GM23338 (cell line): ENCODE measurements around the gene CLSTN2. TPM values are rescaled to one million over a fixed set of nuclear protein-coding genes. Genes with fewer than 3 reads are reported as not detected.

Experiments
- ATAC-seq: fragments of 200-7000 bp; cut with Tn5 transposase; 3 replicates; pipeline ENCODE4 v1.9.1; 2020
- DNase-seq: peaks from one replicate; pipeline ENCODE4 v3.0.0-alpha.2; 2015; ENCODE audit warnings: low spot score
- H2AFZ ChIP-seq: fragments of 200-600 bp; sonication (generic); 2 replicates; pipeline ENCODE4 v1.8.0; 2016; ENCODE audit warnings: antibody characterized with exemption, mild to moderate bottlenecking, moderate library complexity
- H3F3A ChIP-seq: fragments of 200-600 bp; sonication (generic); replicated peaks from 2 replicates; pipeline ENCODE4 v1.8.0; 2017; ENCODE audit warnings: antibody characterized with exemption, mixed run types, low read depth
- H3K27ac ChIP-seq: fragments of 200-600 bp; sonication (generic); 2 replicates; pipeline ENCODE4 v1.6.1; 2016; ENCODE audit warnings: low read depth
- H3K27me3 ChIP-seq: fragments of 200-600 bp; sonication (generic); 2 replicates; pipeline ENCODE4 v1.8.0; 2016; ENCODE audit warnings: mild to moderate bottlenecking, mixed run types, moderate library complexity; ENCODE audit not compliant: insufficient read depth
- H3K36me3 ChIP-seq: fragments of 200-600 bp; sonication (generic); 2 replicates; pipeline ENCODE4 v1.8.0; 2016; ENCODE audit warnings: mild to moderate bottlenecking; ENCODE audit not compliant: insufficient read depth
- H3K4me1 ChIP-seq: fragments of 200-600 bp; sonication (generic); 2 replicates; pipeline ENCODE4 v1.8.0; 2016; ENCODE audit warnings: mild to moderate bottlenecking, moderate library complexity; ENCODE audit not compliant: insufficient read depth
- H3K4me2 ChIP-seq: fragments of 200-600 bp; sonication (generic); 2 replicates; pipeline ENCODE4 v1.7.1; 2017; ENCODE audit warnings: mixed run types
- H3K4me3 ChIP-seq: fragments of 200-600 bp; sonication (generic); 2 replicates; pipeline ENCODE4 v1.6.1; 2016; ENCODE audit warnings: mixed run types
- H3K79me2 ChIP-seq: fragments of 200-600 bp; sonication (generic); replicated peaks from 2 replicates; pipeline ENCODE4 v1.8.0; 2017; ENCODE audit warnings: mild to moderate bottlenecking; ENCODE audit not compliant: insufficient read depth
- H3K9me2 ChIP-seq: fragments of 200-600 bp; sonication (generic); 2 replicates; pipeline ENCODE4 v1.8.0; 2017; ENCODE audit not compliant: insufficient read depth
- H4K20me1 ChIP-seq: fragments of 200-600 bp; sonication (generic); replicated peaks from 2 replicates; pipeline ENCODE4 v1.8.0; 2017; ENCODE audit warnings: mild to moderate bottlenecking; ENCODE audit not compliant: insufficient read depth
- H3K27ac Mint-ChIP-seq: 2 replicates; pipeline ENCODE4 v1.8.0; 2020; ENCODE audit warnings: inconsistent platforms, mild to moderate bottlenecking, moderate library complexity, mixed read lengths
- H3K27me3 Mint-ChIP-seq: 3 replicates; pipeline ENCODE4 v1.8.0; 2022; ENCODE audit warnings: low read depth, mild to moderate bottlenecking, moderate library complexity, mixed read lengths, inconsistent platforms; ENCODE audit not compliant: insufficient read depth, poor library complexity
- H3K36me3 Mint-ChIP-seq: 3 replicates; pipeline ENCODE4 v1.8.0; 2021; ENCODE audit warnings: low read depth, mild to moderate bottlenecking, inconsistent platforms, moderate library complexity, mixed read lengths
- H3K4me1 Mint-ChIP-seq: 3 replicates; pipeline ENCODE4 v1.8.0; 2020; ENCODE audit warnings: mild to moderate bottlenecking, inconsistent platforms, mixed read lengths
- H3K4me3 Mint-ChIP-seq: 3 replicates; pipeline ENCODE4 v1.8.0; 2021; ENCODE audit warnings: moderate library complexity, mild to moderate bottlenecking, inconsistent platforms, mixed read lengths
- H3K9me3 Mint-ChIP-seq: 3 replicates; pipeline ENCODE4 v1.8.0; 2020; ENCODE audit warnings: moderate library complexity, mild to moderate bottlenecking, inconsistent platforms, mixed read lengths
- CREB1 ChIP-seq: fragments of 250-450 bp; sonication (Bioruptor Pico); IDR thresholded peaks from 2 replicates; pipeline ENCODE4 v1.5.0; 2020; ENCODE audit warnings: low read depth, mild to moderate bottlenecking, moderate library complexity
- EZH2 ChIP-seq: fragments of 200-600 bp; sonication (generic); IDR thresholded peaks from one replicate; pipeline ENCODE4 v1.8.0; 2017; ENCODE audit warnings: antibody characterized with exemption, mild to moderate bottlenecking, low read depth; ENCODE audit not compliant: unreplicated experiment
- EZH2phosphoT487 ChIP-seq: fragments of 200-600 bp; sonication (generic); IDR thresholded peaks from one replicate; pipeline ENCODE4 v1.8.1; 2018; ENCODE audit warnings: antibody characterized with exemption; ENCODE audit not compliant: unreplicated experiment
- JUNB ChIP-seq: IDR thresholded peaks from one replicate; pipeline ENCODE4 v1.6.1; 2016; ENCODE audit warnings: antibody characterized with exemption; ENCODE audit not compliant: unreplicated experiment
- NANOG ChIP-seq: IDR thresholded peaks from 2 replicates; pipeline ENCODE4 v1.6.1; 2016; ENCODE audit warnings: antibody characterized with exemption, borderline replicate concordance
- STAT1 ChIP-seq: IDR thresholded peaks from one replicate; pipeline ENCODE4 v1.6.1; 2016; ENCODE audit warnings: antibody characterized with exemption; ENCODE audit not compliant: unreplicated experiment
- ZNF114 ChIP-seq: fragments of 250-450 bp; sonication (Bioruptor Pico); IDR thresholded peaks from 2 replicates; pipeline ENCODE4 v1.5.0; 2020; ENCODE audit warnings: mild to moderate bottlenecking, moderate library complexity
- ZNF331 ChIP-seq: fragments of 250-450 bp; sonication (Bioruptor Pico); IDR thresholded peaks from 2 replicates; pipeline ENCODE4 v1.5.0; 2020; ENCODE audit warnings: low read depth, mild to moderate bottlenecking, moderate library complexity
- polyA plus RNA-seq: library from polyadenylated mRNA; unstranded; fragments of >200 nt; fragmentation: Nextera tagmentation; extraction: Ambion mirVana; gene quantifications from 2 replicates; pipeline ENCODE4 v1.2.1, GENCODE V29; 2016
- total RNA-seq: library from RNA; depleted of rRNA; stranded (reverse); fragments of >200 nt; shearing (Covaris generic); gene quantifications from 2 replicates; pipeline ENCODE4 v1.2.3, GENCODE V29; 2014
- TF ChIP-seq, protein P1 (sequence below): IDR thresholded peaks from 2 replicates; pipeline ENCODE4 v1.6.1; 2016; ENCODE audit warnings: antibody characterized with exemption
- TF ChIP-seq, protein P2 (sequence below), 2 experiments: fragments of 200-600 bp in 1 of 2; sonication (generic) in 1 of 2; conservative IDR thresholded peaks; 2 replicates each; pipeline versions ENCODE4 v1.5.1 to v1.6.1; 2016 to 2017; ENCODE audit warnings: antibody characterized with exemption in 2 of 2, low read depth in 2 of 2, mild to moderate bottlenecking in 2 of 2, moderate library complexity in 1 of 2
- TF ChIP-seq, protein P3 (sequence below): IDR thresholded peaks from one replicate; pipeline ENCODE4 v1.6.1; 2018; ENCODE audit warnings: antibody characterized with exemption; ENCODE audit not compliant: unreplicated experiment
- TF ChIP-seq, protein P4 (sequence below): fragments of 250-450 bp; sonication (Bioruptor Pico); IDR thresholded peaks from 2 replicates; pipeline ENCODE4 v1.5.0; 2020; ENCODE audit warnings: mild to moderate bottlenecking, moderate library complexity

Gene CLSTN2
- total and polyA plus RNA-seq, 2 experiments from 2014 or later = 0.11 to 0.83 TPM

DNA sequence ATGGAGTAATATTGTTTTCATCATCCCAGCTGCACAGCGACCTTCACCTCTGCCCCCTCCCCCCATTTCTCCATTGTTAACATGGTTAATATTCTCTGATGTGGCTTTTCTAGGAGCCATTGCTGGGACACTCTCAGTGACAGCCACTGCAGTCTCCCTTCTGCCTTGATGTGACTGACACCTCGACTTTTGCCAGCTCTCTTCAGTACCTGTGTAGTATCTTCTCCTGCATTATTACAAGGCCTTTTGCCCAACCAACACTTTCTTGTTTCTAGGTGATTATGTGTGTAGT lies 179.8 kb downstream of the CLSTN2 start (continued):
- TF ChIP-seq, protein P1, sequence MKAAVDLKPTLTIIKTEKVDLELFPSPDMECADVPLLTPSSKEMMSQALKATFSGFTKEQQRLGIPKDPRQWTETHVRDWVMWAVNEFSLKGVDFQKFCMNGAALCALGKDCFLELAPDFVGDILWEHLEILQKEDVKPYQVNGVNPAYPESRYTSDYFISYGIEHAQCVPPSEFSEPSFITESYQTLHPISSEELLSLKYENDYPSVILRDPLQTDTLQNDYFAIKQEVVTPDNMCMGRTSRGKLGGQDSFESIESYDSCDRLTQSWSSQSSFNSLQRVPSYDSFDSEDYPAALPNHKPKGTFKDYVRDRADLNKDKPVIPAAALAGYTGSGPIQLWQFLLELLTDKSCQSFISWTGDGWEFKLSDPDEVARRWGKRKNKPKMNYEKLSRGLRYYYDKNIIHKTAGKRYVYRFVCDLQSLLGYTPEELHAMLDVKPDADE = no peak
- TF ChIP-seq, protein P2, sequence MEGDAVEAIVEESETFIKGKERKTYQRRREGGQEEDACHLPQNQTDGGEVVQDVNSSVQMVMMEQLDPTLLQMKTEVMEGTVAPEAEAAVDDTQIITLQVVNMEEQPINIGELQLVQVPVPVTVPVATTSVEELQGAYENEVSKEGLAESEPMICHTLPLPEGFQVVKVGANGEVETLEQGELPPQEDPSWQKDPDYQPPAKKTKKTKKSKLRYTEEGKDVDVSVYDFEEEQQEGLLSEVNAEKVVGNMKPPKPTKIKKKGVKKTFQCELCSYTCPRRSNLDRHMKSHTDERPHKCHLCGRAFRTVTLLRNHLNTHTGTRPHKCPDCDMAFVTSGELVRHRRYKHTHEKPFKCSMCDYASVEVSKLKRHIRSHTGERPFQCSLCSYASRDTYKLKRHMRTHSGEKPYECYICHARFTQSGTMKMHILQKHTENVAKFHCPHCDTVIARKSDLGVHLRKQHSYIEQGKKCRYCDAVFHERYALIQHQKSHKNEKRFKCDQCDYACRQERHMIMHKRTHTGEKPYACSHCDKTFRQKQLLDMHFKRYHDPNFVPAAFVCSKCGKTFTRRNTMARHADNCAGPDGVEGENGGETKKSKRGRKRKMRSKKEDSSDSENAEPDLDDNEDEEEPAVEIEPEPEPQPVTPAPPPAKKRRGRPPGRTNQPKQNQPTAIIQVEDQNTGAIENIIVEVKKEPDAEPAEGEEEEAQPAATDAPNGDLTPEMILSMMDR (conservative IDR thresholded peaks at IDR 0.05; ENCODE audit: low read depth in 2 of 2) = no peak
- no peak for TF ChIP-seq ZNF114 (CRISPR knock-in tag)
- no peak for TF ChIP-seq STAT1

DNA sequence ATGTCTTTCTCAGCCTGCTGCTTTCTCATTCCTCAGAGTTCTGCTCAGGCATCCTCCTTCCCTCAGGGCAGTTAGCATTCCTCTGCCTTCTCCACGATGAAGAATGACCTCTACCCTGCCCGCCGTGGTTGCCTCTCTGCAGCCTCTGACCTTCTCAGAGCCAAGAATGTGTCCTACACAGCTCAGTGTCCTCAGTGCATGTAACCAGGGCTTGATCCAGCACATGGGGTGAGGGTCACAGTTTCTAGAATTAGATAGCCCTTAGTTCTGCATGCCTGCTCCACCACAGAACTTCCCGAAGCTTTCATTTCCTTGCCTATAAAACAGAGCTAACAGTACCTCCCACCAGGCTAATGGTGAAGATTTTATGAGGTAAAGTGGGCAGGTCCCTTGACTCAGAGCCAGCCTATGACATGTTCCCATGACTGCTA lies 182.1 kb downstream of the CLSTN2 start:
- no peaks in the 10 kb centered on the region for H4K20me1 ChIP-seq
- no peak for ATAC-seq
- TF ChIP-seq EZH2 = no peak
- TF ChIP-seq, protein P1 = no peak
- no peak for TF ChIP-seq ZNF331 (CRISPR knock-in tag)
- no peak for TF ChIP-seq ZNF114 (CRISPR knock-in tag)
- TF ChIP-seq, protein P3, sequence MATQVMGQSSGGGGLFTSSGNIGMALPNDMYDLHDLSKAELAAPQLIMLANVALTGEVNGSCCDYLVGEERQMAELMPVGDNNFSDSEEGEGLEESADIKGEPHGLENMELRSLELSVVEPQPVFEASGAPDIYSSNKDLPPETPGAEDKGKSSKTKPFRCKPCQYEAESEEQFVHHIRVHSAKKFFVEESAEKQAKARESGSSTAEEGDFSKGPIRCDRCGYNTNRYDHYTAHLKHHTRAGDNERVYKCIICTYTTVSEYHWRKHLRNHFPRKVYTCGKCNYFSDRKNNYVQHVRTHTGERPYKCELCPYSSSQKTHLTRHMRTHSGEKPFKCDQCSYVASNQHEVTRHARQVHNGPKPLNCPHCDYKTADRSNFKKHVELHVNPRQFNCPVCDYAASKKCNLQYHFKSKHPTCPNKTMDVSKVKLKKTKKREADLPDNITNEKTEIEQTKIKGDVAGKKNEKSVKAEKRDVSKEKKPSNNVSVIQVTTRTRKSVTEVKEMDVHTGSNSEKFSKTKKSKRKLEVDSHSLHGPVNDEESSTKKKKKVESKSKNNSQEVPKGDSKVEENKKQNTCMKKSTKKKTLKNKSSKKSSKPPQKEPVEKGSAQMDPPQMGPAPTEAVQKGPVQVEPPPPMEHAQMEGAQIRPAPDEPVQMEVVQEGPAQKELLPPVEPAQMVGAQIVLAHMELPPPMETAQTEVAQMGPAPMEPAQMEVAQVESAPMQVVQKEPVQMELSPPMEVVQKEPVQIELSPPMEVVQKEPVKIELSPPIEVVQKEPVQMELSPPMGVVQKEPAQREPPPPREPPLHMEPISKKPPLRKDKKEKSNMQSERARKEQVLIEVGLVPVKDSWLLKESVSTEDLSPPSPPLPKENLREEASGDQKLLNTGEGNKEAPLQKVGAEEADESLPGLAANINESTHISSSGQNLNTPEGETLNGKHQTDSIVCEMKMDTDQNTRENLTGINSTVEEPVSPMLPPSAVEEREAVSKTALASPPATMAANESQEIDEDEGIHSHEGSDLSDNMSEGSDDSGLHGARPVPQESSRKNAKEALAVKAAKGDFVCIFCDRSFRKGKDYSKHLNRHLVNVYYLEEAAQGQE = no peak
- no peak for TF ChIP-seq EZH2phosphoT487
- TF ChIP-seq NANOG = no peak
- no peak for TF ChIP-seq CREB1 (CRISPR knock-in tag)
- no peak for TF ChIP-seq STAT1
- TF ChIP-seq, protein P4, sequence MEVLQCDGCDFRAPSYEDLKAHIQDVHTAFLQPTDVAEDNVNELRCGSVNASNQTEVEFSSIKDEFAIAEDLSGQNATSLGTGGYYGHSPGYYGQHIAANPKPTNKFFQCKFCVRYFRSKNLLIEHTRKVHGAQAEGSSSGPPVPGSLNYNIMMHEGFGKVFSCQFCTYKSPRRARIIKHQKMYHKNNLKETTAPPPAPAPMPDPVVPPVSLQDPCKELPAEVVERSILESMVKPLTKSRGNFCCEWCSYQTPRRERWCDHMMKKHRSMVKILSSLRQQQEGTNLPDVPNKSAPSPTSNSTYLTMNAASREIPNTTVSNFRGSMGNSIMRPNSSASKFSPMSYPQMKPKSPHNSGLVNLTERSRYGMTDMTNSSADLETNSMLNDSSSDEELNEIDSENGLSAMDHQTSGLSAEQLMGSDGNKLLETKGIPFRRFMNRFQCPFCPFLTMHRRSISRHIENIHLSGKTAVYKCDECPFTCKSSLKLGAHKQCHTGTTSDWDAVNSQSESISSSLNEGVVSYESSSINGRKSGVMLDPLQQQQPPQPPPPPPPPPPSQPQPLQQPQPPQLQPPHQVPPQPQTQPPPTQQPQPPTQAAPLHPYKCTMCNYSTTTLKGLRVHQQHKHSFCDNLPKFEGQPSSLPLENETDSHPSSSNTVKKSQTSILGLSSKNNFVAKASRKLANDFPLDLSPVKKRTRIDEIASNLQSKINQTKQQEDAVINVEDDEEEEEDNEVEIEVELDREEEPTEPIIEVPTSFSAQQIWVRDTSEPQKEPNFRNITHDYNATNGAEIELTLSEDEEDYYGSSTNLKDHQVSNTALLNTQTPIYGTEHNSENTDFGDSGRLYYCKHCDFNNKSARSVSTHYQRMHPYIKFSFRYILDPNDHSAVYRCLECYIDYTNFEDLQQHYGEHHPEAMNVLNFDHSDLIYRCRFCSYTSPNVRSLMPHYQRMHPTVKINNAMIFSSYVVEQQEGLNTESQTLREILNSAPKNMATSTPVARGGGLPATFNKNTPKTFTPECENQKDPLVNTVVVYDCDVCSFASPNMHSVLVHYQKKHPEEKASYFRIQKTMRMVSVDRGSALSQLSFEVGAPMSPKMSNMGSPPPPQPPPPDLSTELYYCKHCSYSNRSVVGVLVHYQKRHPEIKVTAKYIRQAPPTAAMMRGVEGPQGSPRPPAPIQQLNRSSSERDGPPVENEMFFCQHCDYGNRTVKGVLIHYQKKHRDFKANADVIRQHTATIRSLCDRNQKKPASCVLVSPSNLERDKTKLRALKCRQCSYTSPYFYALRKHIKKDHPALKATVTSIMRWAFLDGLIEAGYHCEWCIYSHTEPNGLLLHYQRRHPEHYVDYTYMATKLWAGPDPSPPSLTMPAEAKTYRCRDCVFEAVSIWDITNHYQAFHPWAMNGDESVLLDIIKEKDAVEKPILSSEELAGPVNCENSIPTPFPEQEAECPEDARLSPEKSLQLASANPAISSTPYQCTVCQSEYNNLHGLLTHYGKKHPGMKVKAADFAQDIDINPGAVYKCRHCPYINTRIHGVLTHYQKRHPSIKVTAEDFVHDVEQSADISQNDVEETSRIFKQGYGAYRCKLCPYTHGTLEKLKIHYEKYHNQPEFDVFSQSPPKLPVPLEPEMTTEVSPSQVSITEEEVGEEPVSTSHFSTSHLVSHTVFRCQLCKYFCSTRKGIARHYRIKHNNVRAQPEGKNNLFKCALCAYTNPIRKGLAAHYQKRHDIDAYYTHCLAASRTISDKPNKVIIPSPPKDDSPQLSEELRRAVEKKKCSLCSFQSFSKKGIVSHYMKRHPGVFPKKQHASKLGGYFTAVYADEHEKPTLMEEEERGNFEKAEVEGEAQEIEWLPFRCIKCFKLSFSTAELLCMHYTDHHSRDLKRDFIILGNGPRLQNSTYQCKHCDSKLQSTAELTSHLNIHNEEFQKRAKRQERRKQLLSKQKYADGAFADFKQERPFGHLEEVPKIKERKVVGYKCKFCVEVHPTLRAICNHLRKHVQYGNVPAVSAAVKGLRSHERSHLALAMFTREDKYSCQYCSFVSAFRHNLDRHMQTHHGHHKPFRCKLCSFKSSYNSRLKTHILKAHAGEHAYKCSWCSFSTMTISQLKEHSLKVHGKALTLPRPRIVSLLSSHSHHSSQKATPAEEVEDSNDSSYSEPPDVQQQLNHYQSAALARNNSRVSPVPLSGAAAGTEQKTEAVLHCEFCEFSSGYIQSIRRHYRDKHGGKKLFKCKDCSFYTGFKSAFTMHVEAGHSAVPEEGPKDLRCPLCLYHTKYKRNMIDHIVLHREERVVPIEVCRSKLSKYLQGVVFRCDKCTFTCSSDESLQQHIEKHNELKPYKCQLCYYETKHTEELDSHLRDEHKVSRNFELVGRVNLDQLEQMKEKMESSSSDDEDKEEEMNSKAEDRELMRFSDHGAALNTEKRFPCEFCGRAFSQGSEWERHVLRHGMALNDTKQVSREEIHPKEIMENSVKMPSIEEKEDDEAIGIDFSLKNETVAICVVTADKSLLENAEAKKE = no peak
- no peak for TF ChIP-seq JUNB

More for the DNA sequence above, 182.1 kb downstream of the CLSTN2 start:
- Mint-ChIP-seq H3K27ac (no peak overlapping the region), H3K4me3 (no peak overlapping the region), H3K9me3 (no peaks in the 10 kb centered on the region; the same call in 1 of the 3 replicates), H3K36me3 (no peaks in the 10 kb centered on the region), H3K27me3 (peaks cover 6% of the 10 kb centered on the region), H3K4me1 (no peaks in the 10 kb centered on the region; the same call in 2 of the 3 replicates)
- Histone ChIP-seq H2AFZ (no peak overlapping the region), H3K36me3 (no peaks in the 10 kb centered on the region), H3F3A (no peaks in the 10 kb centered on the region), H3K9me2 (peaks cover 10% of the 10 kb centered on the region; the same call in 1 of the 2 replicates), H3K4me3 (no peak overlapping the region), H3K79me2 (no peaks in the 10 kb centered on the region), H3K4me1 (no peaks in the 10 kb centered on the region), H3K27ac (no peak overlapping the region), H3K4me2 (no peak overlapping the region), H3K27me3 (no peaks in the 10 kb centered on the region)
- peak; percentile 3 for DNase-seq
